ENCODE results near the gene MDK. TPM values are rescaled to one million over a fixed set of nuclear protein-coding genes. Genes with fewer than 3 reads are reported as not detected.

Gene MDK
- total RNA-seq, 1 experiment from 2014 or later: 0.49 TPM

GRCh38 chr11:46375392-46376101 is 5.9 kb upstream of the MDK start:
- Mint-ChIP-seq H3K27ac (ENCODE audit: low read depth, unreplicated experiment) (no peak overlapping the region), H3K4me1 (ENCODE audit: insufficient read depth, unreplicated experiment) (no peaks in the 10 kb centered on the region), H3K9me3 (ENCODE audit: unreplicated experiment) (no peaks in the 10 kb centered on the region), H3K36me3 (ENCODE audit: insufficient read depth, unreplicated experiment) (peaks cover 27% of the 10 kb centered on the region), H3K4me3 (ENCODE audit: unreplicated experiment) (no peak overlapping the region), H3K27me3 (ENCODE audit: insufficient read depth, unreplicated experiment) (no peaks in the 10 kb centered on the region)
- DNase-seq (ENCODE audit: unreplicated experiment): no peak
- ChIA-PET CTCF (interaction anchor here (0.6 to 3.8 kb wide), 3 partner anchors 13 to 242 kb away, joined by 3 to 21 read pairs (median 3); no protein-coding TSS in a partner anchor), POLR2A (interaction anchor here (0.7 kb wide), 1 partner anchor 269 kb away, joined by 3 read pairs; no protein-coding TSS in a partner anchor)
- TF ChIP-seq CTCF (IDR thresholded peaks at IDR 0.05; ENCODE audit: unreplicated experiment): no peak
- intact Hi-C loops (cut with micrococcal nuclease): no loop called here
- BruUV-seq (replicated peaks): no TSS peak

GRCh38 chr11:46376258-46377050 is 5.0 kb upstream of the MDK start:
- intact Hi-C loops (cut with micrococcal nuclease): no loop called here
- ChIA-PET POLR2A (interaction anchor here (0.7 to 1.1 kb wide), 2 partner anchors 29 to 268 kb away, joined by 3 to 4 read pairs; partner anchors contain the start of gene DGKZ), CTCF (interaction anchor here (0.6 to 3.8 kb wide), 5 partner anchors 11 to 242 kb away, joined by 3 to 21 read pairs (median 3); no protein-coding TSS in a partner anchor)
- Mint-ChIP-seq H3K4me1 (ENCODE audit: insufficient read depth, unreplicated experiment) (no peaks in the 10 kb centered on the region), H3K4me3 (ENCODE audit: unreplicated experiment) (no peak overlapping the region), H3K27ac (ENCODE audit: low read depth, unreplicated experiment) (no peak overlapping the region), H3K36me3 (ENCODE audit: insufficient read depth, unreplicated experiment) (peaks cover 27% of the 10 kb centered on the region), H3K27me3 (ENCODE audit: insufficient read depth, unreplicated experiment) (no peaks in the 10 kb centered on the region), H3K9me3 (ENCODE audit: unreplicated experiment) (no peaks in the 10 kb centered on the region)
- DNase-seq (ENCODE audit: unreplicated experiment): no peak
- TF ChIP-seq CTCF (IDR thresholded peaks at IDR 0.05; ENCODE audit: unreplicated experiment): no peak
- no TSS peak for BruUV-seq (replicated peaks)

GRCh38 chr11:46377290-46377689 is 4.2 kb upstream of the MDK start:
- POLR2A ChIA-PET: interaction anchor here (1.1 kb wide), 1 partner anchor 30 kb away, joined by 4 read pairs; the partner anchor contains the start of gene DGKZ
- CTCF ChIA-PET: interaction anchor here (0.6 to 3.8 kb wide), 5 partner anchors 9 to 321 kb away, joined by 3 to 21 read pairs (median 6); no protein-coding TSS in a partner anchor
- no peak for TF ChIP-seq CTCF (IDR thresholded peaks at IDR 0.05; ENCODE audit: unreplicated experiment)
- Mint-ChIP-seq H3K27me3 (ENCODE audit: insufficient read depth, unreplicated experiment) (no peaks in the 10 kb centered on the region), H3K36me3 (ENCODE audit: insufficient read depth, unreplicated experiment) (peaks cover 27% of the 10 kb centered on the region), H3K4me1 (ENCODE audit: insufficient read depth, unreplicated experiment) (no peaks in the 10 kb centered on the region), H3K4me3 (ENCODE audit: unreplicated experiment) (no peak overlapping the region), H3K27ac (ENCODE audit: low read depth, unreplicated experiment) (no peak overlapping the region), H3K9me3 (ENCODE audit: unreplicated experiment) (no peaks in the 10 kb centered on the region)
- no peak for DNase-seq (ENCODE audit: unreplicated experiment)
- BruUV-seq (replicated peaks): no TSS peak
- intact Hi-C loops (cut with micrococcal nuclease): no loop called here

- no peak for DNase-seq (ENCODE audit: unreplicated experiment)
- intact Hi-C loops (cut with micrococcal nuclease): no loop called here
- Mint-ChIP-seq H3K4me1 (ENCODE audit: insufficient read depth, unreplicated experiment) (no peaks in the 10 kb centered on the region), H3K4me3 (ENCODE audit: unreplicated experiment) (no peak overlapping the region), H3K27ac (ENCODE audit: low read depth, unreplicated experiment) (no peak overlapping the region), H3K36me3 (ENCODE audit: insufficient read depth, unreplicated experiment) (peaks cover 27% of the 10 kb centered on the region), H3K9me3 (ENCODE audit: unreplicated experiment) (no peaks in the 10 kb centered on the region), H3K27me3 (ENCODE audit: insufficient read depth, unreplicated experiment) (no peaks in the 10 kb centered on the region)
- TF ChIP-seq CTCF (IDR thresholded peaks at IDR 0.05; ENCODE audit: unreplicated experiment): no peak
- POLR2A ChIA-PET: interaction anchor here (0.9 kb wide), 1 partner anchor 13 kb away, joined by 4 read pairs; no protein-coding TSS in a partner anchor
- CTCF ChIA-PET: interaction anchor here (0.6 to 3.8 kb wide), 5 partner anchors 10 to 297 kb away, joined by 3 to 21 read pairs (median 6); no protein-coding TSS in a partner anchor
- no TSS peak for BruUV-seq (replicated peaks)
Observed at GRCh38 chr11:46377831-46378230, 3.6 kb upstream of the MDK start.
